K562 treated with DMSO at 1 percent for 48 hours (cell line): ENCODE data around the gene LMO3. TPM values are rescaled to one million over a fixed set of nuclear protein-coding genes. Genes with fewer than 3 reads are reported as not detected.

ENCODE experiments used
- total RNA-seq: library from RNA; unstranded; fragments of 300-600 nt; gene quantifications from 2 replicates; pipeline ENCODE4 v1.2.3, GENCODE V29; 2022; ENCODE audit warnings: low replicate concordance; ENCODE audit errors: extremely low read depth

The LMO3 gene
- total RNA-seq: not detected in 2 replicates

DNA sequence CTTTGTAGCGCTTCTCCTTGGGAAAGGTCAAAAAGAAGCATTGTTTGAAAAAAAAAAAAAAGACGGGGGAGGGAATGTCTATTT lies at the start of gene LMO3:
Gene LMO3, minus strand, starts transcription at position 46 of the 84 bp plus-strand sequence. CDS start 5,302 bp downstream, outside the sequence.

